OCI-LY7 (cell line): Measurements from ENCODE around the gene TCERG1L. TPM values are rescaled to one million over a fixed set of nuclear protein-coding genes. Genes with fewer than 3 reads are reported as not detected.

Source experiments
- BruUV-seq: library from RNA; stranded (reverse); fragments of 400-500 nt; replicated peaks from 2 replicates; lab custom pipeline; 2021; lab: Mats Ljungman, UMichigan
- CTCF ChIA-PET: fragments of 300-600 bp; sonication (Branson Sonifier 250); formaldehyde crosslinking; loops from one replicate; lab custom pipeline; 2022; ENCODE audit warnings: antibody characterized with exemption; ENCODE audit not compliant: unreplicated experiment; lab: Charles Lee
- POLR2A ChIA-PET: fragments of 300-600 bp; sonication (Branson Sonifier 250); formaldehyde crosslinking; loops from one replicate; lab custom pipeline; 2022; ENCODE audit warnings: antibody characterized with exemption; lab: Charles Lee
- DNase-seq: peaks from one replicate; pipeline ENCODE4 v3.0.0-alpha.2; 2015; ENCODE audit warnings: low spot score
- H2AFZ ChIP-seq: fragments of 200-600 bp; sonication (generic), shearing (Covaris generic); 2 replicates; pipeline ENCODE4 v1.6.1; 2014; ENCODE audit warnings: mild to moderate bottlenecking, antibody characterized with exemption, low read length, moderate library complexity
- H3K27ac ChIP-seq: fragments of 200-600 bp; sonication (generic); 2 replicates; pipeline ENCODE4 v1.5.1; 2014; ENCODE audit warnings: mixed run types, low read depth, mild to moderate bottlenecking, moderate library complexity, low read length, inconsistent platforms; ENCODE audit not compliant: poor library complexity, severe bottlenecking
- H3K36me3 ChIP-seq: fragments of 200-600 bp; sonication (generic); 2 replicates; pipeline ENCODE4 v1.6.1; 2014; ENCODE audit warnings: mild to moderate bottlenecking, antibody characterized with exemption, low read length, moderate library complexity, mixed read lengths; ENCODE audit not compliant: insufficient read depth
- H3K4me1 ChIP-seq: fragments of 200-600 bp; sonication (generic); 2 replicates; pipeline ENCODE4 v1.5.1; 2014; ENCODE audit warnings: mild to moderate bottlenecking, low read length; ENCODE audit not compliant: insufficient read depth, poor library complexity, severe bottlenecking
- H3K4me2 ChIP-seq: fragments of 200-600 bp; sonication (generic); 2 replicates; pipeline ENCODE4 v1.6.1; 2014; ENCODE audit warnings: mild to moderate bottlenecking, low read length
- H3K4me3 ChIP-seq: fragments of 200-600 bp; sonication (generic); 2 replicates; pipeline ENCODE4 v1.5.1; 2014; ENCODE audit warnings: mild to moderate bottlenecking, low read depth, low read length; ENCODE audit not compliant: poor library complexity, severe bottlenecking
- H3K79me2 ChIP-seq: fragments of 200-600 bp; sonication (generic); 2 replicates; pipeline ENCODE4 v1.6.1; 2016; ENCODE audit warnings: low read depth, mild to moderate bottlenecking, low read length, moderate library complexity, mixed read lengths; ENCODE audit not compliant: insufficient read depth
- H3K9me2 ChIP-seq: fragments of 200-600 bp; sonication (generic); 2 replicates; pipeline ENCODE4 v1.6.1; 2016; ENCODE audit warnings: mild to moderate bottlenecking, low read length, mixed read lengths; ENCODE audit not compliant: insufficient read depth
- H3K9me3 ChIP-seq: fragments of 200-600 bp; sonication (generic); 2 replicates; pipeline ENCODE4 v1.6.1; 2014; ENCODE audit warnings: mild to moderate bottlenecking, mixed run types, low read length, mixed read lengths
- H4K20me1 ChIP-seq: fragments of 200-600 bp; sonication (generic); 2 replicates; pipeline ENCODE4 v1.6.1; 2014; ENCODE audit warnings: mild to moderate bottlenecking, antibody characterized with exemption, low read length, moderate library complexity, mixed read lengths; ENCODE audit not compliant: insufficient read depth
- CTCF ChIP-seq: fragments of 200-600 bp; sonication (generic); conservative IDR thresholded peaks from 2 replicates; pipeline ENCODE4 v1.5.1; 2014; ENCODE audit warnings: mild to moderate bottlenecking, antibody characterized with exemption, low read length, moderate library complexity, mixed read lengths
- EZH2phosphoT487 ChIP-seq: fragments of 200-600 bp; sonication (generic); IDR thresholded peaks from 2 replicates; pipeline ENCODE4 v1.6.1; 2018; ENCODE audit warnings: low read depth, borderline replicate concordance, mild to moderate bottlenecking, mixed run types, antibody characterized with exemption, low read length, moderate library complexity, mixed read lengths
- intact Hi-C: fragments of 100-400 bp; cut with micrococcal nuclease; formaldehyde crosslinking; loops from one replicate; pipeline ENCODE4 v1.10.0; 2022; ENCODE audit not compliant: unreplicated experiment
- total RNA-seq, 2 experiments: library from RNA; depleted of rRNA in 1 of 2; stranded (reverse); fragments of >200 nt in 1 of 2; shearing (Covaris generic) in 1 of 2; gene quantifications; 2 replicates each; pipeline ENCODE4 v1.2.3, GENCODE V29; 2014 to 2022

Gene TCERG1L
- total RNA-seq, 2 experiments from 2014 or later = not detected

GRCh38 chr10:131150126-131150525 lies 161.4 kb downstream of the TCERG1L start:
- Histone ChIP-seq H3K36me3 (no peaks in the 10 kb centered on the region), H3K27ac (no peak overlapping the region), H3K9me3 (no peaks in the 10 kb centered on the region), H3K4me2 (no peak overlapping the region), H2AFZ (no peak overlapping the region), H3K79me2 (no peaks in the 10 kb centered on the region), H3K4me3 (no peak overlapping the region), H3K9me2 (no peaks in the 10 kb centered on the region), H3K4me1 (no peaks in the 10 kb centered on the region), H4K20me1 (no peaks in the 10 kb centered on the region)
- TF ChIP-seq EZH2phosphoT487 = no peak
- no peak for TF ChIP-seq CTCF
- ChIA-PET CTCF (no interaction called here), POLR2A (no interaction called here)
- BruUV-seq = no TSS peak
- intact Hi-C loops = no loop called here
- no peak for DNase-seq

GRCh38 chr10:131149586-131149985 lies 161.9 kb downstream of the TCERG1L start:
- TF ChIP-seq EZH2phosphoT487 = no peak
- TF ChIP-seq CTCF = no peak
- H3K79me2 ChIP-seq = no peaks in the 10 kb centered on the region
- no TSS peak for BruUV-seq
- ChIA-PET CTCF (no interaction called here), POLR2A (no interaction called here)
- no peaks in the 10 kb centered on the region for H3K9me2 ChIP-seq
- H4K20me1 ChIP-seq = no peaks in the 10 kb centered on the region
- H3K36me3 ChIP-seq = no peaks in the 10 kb centered on the region
- no peak overlapping the region for H2AFZ ChIP-seq
- no peaks in the 10 kb centered on the region for H3K9me3 ChIP-seq
- H3K27ac ChIP-seq = no peak overlapping the region
- no peak overlapping the region for H3K4me2 ChIP-seq
- no peak for DNase-seq
- no peaks in the 10 kb centered on the region for H3K4me1 ChIP-seq
- intact Hi-C loops = no loop called here
- H3K4me3 ChIP-seq = no peak overlapping the region

GRCh38 chr10:131149111-131149510 lies 162.4 kb downstream of the TCERG1L start:
- H2AFZ ChIP-seq = no peak overlapping the region
- no peak for DNase-seq
- H3K9me3 ChIP-seq = no peaks in the 10 kb centered on the region

More at GRCh38 chr10:131149111-131149510, 162.4 kb downstream of the TCERG1L start:
- Histone ChIP-seq H3K79me2 (no peaks in the 10 kb centered on the region), H3K9me2 (no peaks in the 10 kb centered on the region), H3K4me1 (no peaks in the 10 kb centered on the region), H3K36me3 (no peaks in the 10 kb centered on the region), H3K27ac (no peak overlapping the region), H3K4me2 (no peak overlapping the region), H3K4me3 (no peak overlapping the region), H4K20me1 (no peaks in the 10 kb centered on the region)
- no TSS peak for BruUV-seq
- TF ChIP-seq CTCF = no peak
- TF ChIP-seq EZH2phosphoT487 = no peak
- POLR2A ChIA-PET = no interaction called here
- intact Hi-C loops = no loop called here
- CTCF ChIA-PET = no interaction called here
